HepG2 (cell line): ENCODE measurements around the gene HCAR1. TPM values are rescaled to one million over a fixed set of nuclear protein-coding genes. Genes with fewer than 3 reads are reported as not detected.

Experiments used
- ATF5 ChIP-seq: sonication (generic); formaldehyde crosslinking; IDR thresholded peaks from 2 replicates; pipeline ENCODE4 v1.4.0; 2020; ENCODE audit warnings: mild to moderate bottlenecking, low read depth, missing genetic modification reagents
- CBX1 ChIP-seq: IDR thresholded peaks from one replicate; pipeline ENCODE4 v1.6.1; 2016; ENCODE audit warnings: antibody characterized with exemption, low read depth
- E2F1 ChIP-seq: sonication (generic); formaldehyde crosslinking; IDR thresholded peaks from 2 replicates; pipeline ENCODE4 v1.5.0; 2020; ENCODE audit warnings: missing genetic modification reagents
- ELF1 ChIP-seq: sonication (generic); formaldehyde crosslinking; IDR thresholded peaks from 2 replicates; pipeline ENCODE4 v1.4.0; 2020; ENCODE audit warnings: missing genetic modification reagents
- ELK4 ChIP-seq: sonication (generic); formaldehyde crosslinking; IDR thresholded peaks from 2 replicates; pipeline ENCODE4 v1.9.0; 2021; ENCODE audit warnings: missing genetic modification reagents, borderline replicate concordance
- MAF1 ChIP-seq: sonication (generic); formaldehyde crosslinking; IDR thresholded peaks from 2 replicates; pipeline ENCODE4 v1.5.0; 2020; ENCODE audit warnings: missing genetic modification reagents, borderline replicate concordance
- PAXIP1 ChIP-seq: sonication (generic); formaldehyde crosslinking; conservative IDR thresholded peaks from 2 replicates; pipeline ENCODE4 v1.4.0; 2020; ENCODE audit warnings: mild to moderate bottlenecking, missing genetic modification reagents, moderate library complexity
- ZNF224 ChIP-seq: sonication (generic); formaldehyde crosslinking; IDR thresholded peaks from 2 replicates; pipeline ENCODE4 v1.5.0; 2020; ENCODE audit warnings: mild to moderate bottlenecking, missing genetic modification reagents
- ZNF432 ChIP-seq: sonication (generic); formaldehyde crosslinking; IDR thresholded peaks from 2 replicates; pipeline ENCODE4 v1.5.0; 2020; ENCODE audit warnings: missing genetic modification reagents, mild to moderate bottlenecking, borderline replicate concordance
- ZNF513 ChIP-seq: sonication (generic); formaldehyde crosslinking; conservative IDR thresholded peaks from 2 replicates; pipeline ENCODE4 v1.5.0; 2020; ENCODE audit warnings: missing genetic modification reagents
- ZNF646 ChIP-seq: sonication (generic); formaldehyde crosslinking; IDR thresholded peaks from 2 replicates; pipeline ENCODE4 v1.9.0; 2021; ENCODE audit warnings: mild to moderate bottlenecking, missing genetic modification reagents
- ZNF782 ChIP-seq: sonication (generic); formaldehyde crosslinking; IDR thresholded peaks from 2 replicates; pipeline ENCODE4 v1.4.0; 2020; ENCODE audit warnings: missing genetic modification reagents, mild to moderate bottlenecking, borderline replicate concordance
- polyA plus RNA-seq, 8 experiments: library from polyadenylated mRNA; depleted of rRNA in 3 of 8; stranded (reverse) in 7 of 8; unstranded in 1 of 8; fragments of >200 nt; fragmentation: Illumina TruSeq in 4 of 8; extraction: Trizol in 4 of 8; gene quantifications; 2 replicates each; pipeline versions ENCODE4 v1.2.1 to v1.2.3, GENCODE V29; 2011 to 2016; ENCODE audit warnings: low read depth in 4 of 8, missing spikeins in 1 of 8, mixed read lengths in 1 of 8; ENCODE audit not compliant: insufficient read depth in 1 of 8
- total RNA-seq, 5 experiments: library from RNA; depleted of rRNA; stranded (reverse); fragments of >200 nt; fragmentation: Illumina TruSeq; extraction: Trizol; gene quantifications; 2 replicates each; pipeline ENCODE4 v1.2.3, GENCODE V29; 2016; ENCODE audit warnings: low read depth in 1 of 5

The HCAR1 gene
- total and polyA plus RNA-seq, 2 of the 13 experiments (the other 11 are each of a cell fraction or from before 2014, with no cell fraction given) = 0.53 to 4.4 TPM

- TF ChIP-seq ATF5 = no peak
- TF ChIP-seq PAXIP1 (CRISPR knock-in tag) = peak; percentile 97
- no peak for TF ChIP-seq E2F1
- TF ChIP-seq ZNF782 (CRISPR knock-in tag) = no peak
- TF ChIP-seq ZNF224 = no peak
- no peak for TF ChIP-seq CBX1
- TF ChIP-seq ZNF513 (CRISPR knock-in tag) = no peak
- TF ChIP-seq ZNF646 = no peak
- no peak for TF ChIP-seq ZNF432 (CRISPR knock-in tag)
- TF ChIP-seq ELK4 (CRISPR knock-in tag) = no peak
- no peak for TF ChIP-seq ELF1 (CRISPR knock-in tag)
- no peak for TF ChIP-seq MAF1 (CRISPR knock-in tag)
These were observed 9.5 kb downstream of the HCAR1 start (continued) for GRCh38 chr12:122721057-122721545.
